HG02840 (cell line): ENCODE results near the gene LYZL2.
"Not testable (repeated sequence)": the region's sequence is repeated elsewhere in the genome, so short reads cannot be mapped to it uniquely, and the experiment has no call there.

Experiments used
- ATAC-seq: cut with Tn5 transposase; IDR thresholded peaks from one replicate; pipeline ENCODE4 v1.9.1; 2021; ENCODE audit warnings: mild to moderate bottlenecking, moderate library complexity, moderate number of reproducible peaks; ENCODE audit not compliant: unreplicated experiment, low FRiP score

Gene LYZL2

DNA sequence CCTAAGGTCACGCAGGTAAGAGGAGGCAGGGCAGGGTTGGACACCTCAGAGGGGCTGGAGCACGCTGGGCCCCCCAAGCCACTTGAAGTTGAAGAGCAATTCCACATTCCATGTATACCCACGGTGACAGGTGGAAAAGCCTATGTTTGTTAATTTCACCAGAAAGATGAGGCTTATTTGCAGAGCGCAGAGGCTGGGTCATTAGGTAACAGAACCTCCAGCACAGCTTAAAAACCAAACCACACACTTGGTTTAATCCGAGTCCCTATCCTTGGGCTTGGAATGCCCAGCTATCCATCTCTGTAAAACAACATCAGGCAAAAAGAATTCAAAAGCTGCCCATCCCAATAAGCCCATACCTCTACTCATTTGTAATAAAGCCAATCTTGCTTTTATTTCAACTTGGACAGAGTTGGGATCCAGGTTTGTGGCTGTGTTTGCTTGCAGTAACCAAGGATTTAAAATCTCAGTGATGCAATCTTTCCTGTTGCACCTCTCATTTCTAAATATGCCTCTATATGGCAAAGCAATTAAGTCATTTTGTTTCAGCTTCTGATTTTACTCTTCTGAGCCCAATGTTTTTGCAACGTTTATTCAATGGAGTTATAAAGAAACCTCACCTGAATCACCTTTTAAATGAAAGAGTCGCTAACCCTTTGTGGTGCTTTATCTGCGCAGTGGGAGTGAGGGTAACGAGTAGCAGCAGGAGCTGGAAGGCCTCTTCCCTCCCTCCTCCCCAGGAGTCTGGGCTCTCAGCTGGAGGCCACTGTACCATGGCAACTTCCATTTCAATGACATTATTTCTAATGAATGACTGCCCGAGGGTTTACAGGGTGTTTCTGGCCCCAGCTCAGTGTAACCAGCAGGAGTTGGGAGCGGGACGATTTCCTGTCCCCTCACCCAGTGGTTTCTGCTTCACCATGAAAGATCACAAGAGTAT, 32.8 kb downstream of the LYZL2 start:
- ATAC-seq = not testable (repeated sequence)

- ATAC-seq = no peak
Observed at GRCh38 chr10:30596013-30596412, 33.5 kb downstream of the LYZL2 start.

GRCh38 chr10:30594077-30594476, 35.5 kb downstream of the LYZL2 start:
- ATAC-seq = no peak

- not testable (repeated sequence) for ATAC-seq
Observed at GRCh38 chr10:30592770-30593169, 36.8 kb downstream of the LYZL2 start.

DNA sequence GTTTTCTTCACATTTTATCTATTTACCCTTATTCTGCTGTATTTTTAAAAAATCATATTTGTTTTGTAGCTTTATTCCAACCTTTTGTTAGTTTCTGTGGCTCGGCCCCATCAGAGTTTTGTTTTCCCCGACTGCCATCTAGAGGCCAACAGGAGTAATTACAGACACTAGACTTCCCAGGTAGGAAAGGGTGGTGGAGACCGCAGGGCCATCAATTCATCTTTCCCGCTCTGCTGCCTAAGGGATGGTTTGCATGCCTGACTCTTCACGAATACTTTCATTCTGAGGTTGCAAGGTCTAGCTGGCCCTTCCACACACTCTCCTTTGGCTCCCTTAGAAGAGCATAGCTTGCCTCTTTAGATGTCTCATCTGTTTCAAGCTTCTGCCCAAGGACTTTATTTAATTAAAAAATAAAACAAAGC, 38.3 kb downstream of the LYZL2 start:
- ATAC-seq = no peak

- ATAC-seq = no peak
Observed at GRCh38 chr10:30589441-30589840, 40.1 kb downstream of the LYZL2 start.

GRCh38 chr10:30587522-30588031, 42.0 kb downstream of the LYZL2 start:
- peak; percentile 74 for ATAC-seq

- ATAC-seq = no peak
Observed at GRCh38 chr10:30586828-30587227, 42.7 kb downstream of the LYZL2 start.

- ATAC-seq = peak; percentile 52
Observed at GRCh38 chr10:30583778-30584415, 45.7 kb downstream of the LYZL2 start.

GRCh38 chr10:30581779-30582380, 47.7 kb downstream of the LYZL2 start:
- no peak for ATAC-seq

- no peak for ATAC-seq
Observed at GRCh38 chr10:30580676-30581075, 48.9 kb downstream of the LYZL2 start.

- ATAC-seq = no peak
Observed at GRCh38 chr10:30580241-30580640, 49.3 kb downstream of the LYZL2 start.

- no peak for ATAC-seq
Observed at GRCh38 chr10:30579574-30579973, 50.0 kb downstream of the LYZL2 start.

GRCh38 chr10:30577048-30577447, 52.5 kb downstream of the LYZL2 start:
- no peak for ATAC-seq

GRCh38 chr10:30576641-30577040, 52.9 kb downstream of the LYZL2 start:
- no peak for ATAC-seq

- no peak for ATAC-seq
Observed at GRCh38 chr10:30574432-30574796, 55.1 kb downstream of the LYZL2 start.

DNA sequence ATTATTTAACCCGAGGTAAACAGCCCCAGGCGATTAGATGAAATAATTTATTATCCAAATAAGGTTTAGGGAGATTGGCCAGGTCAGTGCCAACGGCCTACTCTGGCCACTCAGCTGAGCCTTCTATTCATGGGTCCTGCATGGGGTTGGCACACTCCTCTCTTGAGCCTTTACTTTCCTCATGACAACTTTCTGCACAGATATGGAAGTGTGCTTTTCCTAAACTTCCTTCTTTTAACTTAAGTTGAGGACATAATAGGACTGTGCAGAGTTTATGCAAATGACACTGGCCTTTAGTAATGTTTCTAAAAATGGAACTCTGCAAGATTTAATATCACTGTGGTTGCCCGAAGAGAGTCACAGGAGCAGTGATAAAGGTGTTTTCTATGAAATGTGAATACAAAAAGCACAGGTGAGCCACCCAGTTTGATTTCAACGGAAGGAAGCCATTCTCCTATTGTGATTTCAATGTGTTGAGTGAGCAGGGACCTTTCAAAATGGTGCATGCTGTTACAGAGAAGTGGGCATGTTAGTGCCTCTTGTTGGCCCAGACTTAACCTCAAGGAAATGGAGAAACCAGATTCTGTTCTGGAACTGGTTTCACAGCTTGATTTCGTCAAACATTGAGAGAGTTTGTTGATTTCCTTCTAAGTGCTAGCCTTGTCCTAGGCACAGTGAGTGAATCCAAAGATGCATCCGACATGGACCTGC, 55.7 kb downstream of the LYZL2 start:
- no peak for ATAC-seq

DNA sequence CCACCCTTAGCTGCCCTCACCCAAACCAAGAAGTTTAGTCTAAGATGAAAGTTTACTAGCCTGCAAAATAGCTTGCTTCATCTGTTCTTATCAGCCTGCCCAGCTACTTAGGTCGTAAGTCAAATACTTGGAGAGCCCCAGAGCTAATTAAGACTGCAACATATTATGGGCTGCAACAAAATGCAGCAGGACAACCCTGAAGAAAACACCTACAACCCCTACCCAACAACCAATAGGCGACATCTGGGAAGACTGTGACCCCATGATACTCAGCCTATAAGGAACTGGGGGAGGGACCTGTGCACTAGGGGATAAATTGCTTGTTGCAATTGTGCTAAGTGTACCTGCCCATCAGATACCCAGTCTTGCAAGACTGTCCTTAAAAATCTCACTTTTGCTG, 64.1 kb downstream of the LYZL2 start:
- no peak for ATAC-seq

- ATAC-seq = no peak
Observed at GRCh38 chr10:30562787-30563186, 66.8 kb downstream of the LYZL2 start.
